Measurements from ENCODE around the gene SLC17A9.
A peak's percentile ranks its signal among the peaks of the same experiment; 100 is the strongest.

The SLC17A9 gene

DNA sequence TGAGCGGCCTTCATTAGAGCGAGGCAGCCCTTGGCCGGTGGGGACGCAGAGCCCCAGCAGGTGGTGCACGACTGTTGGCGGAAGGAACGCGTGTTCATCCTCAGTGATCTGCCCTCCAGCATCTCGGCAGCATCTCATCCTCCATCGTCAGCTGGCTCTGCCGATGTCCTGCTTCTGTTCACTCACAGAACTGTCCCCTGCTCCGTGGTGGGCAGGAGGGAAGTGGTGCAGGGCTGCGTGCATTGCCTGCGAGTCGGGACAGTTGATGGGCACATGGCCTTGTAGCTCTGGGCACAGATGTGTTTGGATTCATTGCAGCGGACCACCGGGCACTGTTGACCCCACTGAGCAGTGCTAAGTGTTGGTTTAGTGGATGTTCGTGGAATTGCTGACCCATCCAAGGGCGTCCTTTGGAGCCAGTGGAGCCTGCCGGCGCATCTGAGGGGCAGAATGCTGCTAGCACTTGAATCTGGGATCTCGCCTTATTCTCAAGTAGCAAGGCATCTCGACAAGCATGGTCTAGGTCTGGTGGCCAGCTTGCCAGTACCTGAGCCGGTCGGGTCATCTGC lies 6.7 kb upstream of the SLC17A9 start:
- no peak overlapping the region for H3K4me3 ChIP-seq (ENCODE audit: low read length)
- no peaks in the 10 kb centered on the region for H3K9me3 ChIP-seq (ENCODE audit: control insufficient read depth, low read length)
- H3K9ac ChIP-seq (ENCODE audit: low read length): no peak overlapping the region
- no peaks in the 10 kb centered on the region for H3K27me3 ChIP-seq (ENCODE audit: control insufficient read depth, insufficient read depth, low read length)
- H3K36me3 ChIP-seq (ENCODE audit: control insufficient read depth, insufficient read depth, low read length): peaks cover 6% of the 10 kb centered on the region
- H3K4me1 ChIP-seq (ENCODE audit: control insufficient read depth, insufficient read depth, low read length): no peaks in the 10 kb centered on the region

GRCh38 chr20:62946918-62947317 lies 5.6 kb upstream of the SLC17A9 start:
- Histone ChIP-seq H3K4me1 (ENCODE audit: control insufficient read depth, insufficient read depth, low read length) (peaks cover 2% of the 10 kb centered on the region), H3K36me3 (ENCODE audit: control insufficient read depth, insufficient read depth, low read length) (peaks cover 6% of the 10 kb centered on the region), H3K4me3 (ENCODE audit: low read length) (no peak overlapping the region), H3K9ac (ENCODE audit: low read length) (no peak overlapping the region), H3K9me3 (ENCODE audit: control insufficient read depth, low read length) (no peaks in the 10 kb centered on the region), H3K27me3 (ENCODE audit: control insufficient read depth, insufficient read depth, low read length) (no peaks in the 10 kb centered on the region)

DNA sequence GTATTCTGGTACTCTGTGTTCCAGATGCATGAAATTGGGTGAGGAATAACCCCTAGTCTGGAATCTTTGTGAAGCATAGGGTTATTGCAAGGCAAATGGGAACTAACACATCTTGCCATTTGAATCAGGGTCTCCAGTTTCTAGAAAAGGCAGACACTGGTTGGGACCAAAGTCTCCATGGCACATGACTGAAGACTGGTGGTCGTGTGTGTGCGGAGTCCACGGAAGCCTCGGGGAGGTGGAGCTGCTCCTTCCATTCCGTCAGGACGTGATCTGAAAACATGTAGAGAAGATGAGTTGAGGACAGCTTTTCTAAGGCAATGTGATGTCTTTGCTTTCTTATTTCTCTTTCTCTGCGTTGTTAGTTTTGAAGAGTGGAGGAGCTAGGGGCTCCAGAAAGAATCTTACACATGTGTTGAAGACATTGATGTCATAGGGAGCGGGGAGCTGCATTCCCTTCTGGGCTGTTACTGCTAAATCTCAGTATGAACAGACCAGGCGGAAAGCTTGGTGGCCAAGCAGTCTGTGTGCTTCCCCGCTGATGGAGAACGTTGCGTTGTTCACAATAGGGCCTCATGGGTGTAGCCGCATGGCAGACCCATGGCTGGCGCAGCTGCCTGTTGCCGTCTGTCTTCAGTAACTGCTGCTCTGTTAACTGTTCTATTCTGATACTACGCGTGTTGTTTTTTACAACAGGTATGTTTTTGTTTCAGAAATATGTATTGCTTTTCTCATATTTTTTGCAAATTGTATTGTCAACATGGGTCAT lies 4.8 kb upstream of the SLC17A9 start:
- Histone ChIP-seq H3K27me3 (ENCODE audit: control insufficient read depth, insufficient read depth, low read length) (no peaks in the 10 kb centered on the region), H3K4me3 (ENCODE audit: low read length) (no peak overlapping the region), H3K9ac (ENCODE audit: low read length) (no peak overlapping the region), H3K36me3 (ENCODE audit: control insufficient read depth, insufficient read depth, low read length) (peaks cover 6% of the 10 kb centered on the region), H3K4me1 (ENCODE audit: control insufficient read depth, insufficient read depth, low read length) (peaks cover 7% of the 10 kb centered on the region), H3K9me3 (ENCODE audit: control insufficient read depth, low read length) (no peaks in the 10 kb centered on the region)

- Histone ChIP-seq H3K4me1 (ENCODE audit: control insufficient read depth, insufficient read depth, low read length) (peaks cover 21% of the 10 kb centered on the region), H3K4me3 (ENCODE audit: low read length) (no peak overlapping the region), H3K27me3 (ENCODE audit: control insufficient read depth, insufficient read depth, low read length) (no peaks in the 10 kb centered on the region), H3K9me3 (ENCODE audit: control insufficient read depth, low read length) (no peaks in the 10 kb centered on the region), H3K9ac (ENCODE audit: low read length) (no peak overlapping the region), H3K36me3 (ENCODE audit: control insufficient read depth, insufficient read depth, low read length) (peaks cover 4% of the 10 kb centered on the region)
Measured at GRCh38 chr20:62949153-62949821, 3.2 kb upstream of the SLC17A9 start.

DNA sequence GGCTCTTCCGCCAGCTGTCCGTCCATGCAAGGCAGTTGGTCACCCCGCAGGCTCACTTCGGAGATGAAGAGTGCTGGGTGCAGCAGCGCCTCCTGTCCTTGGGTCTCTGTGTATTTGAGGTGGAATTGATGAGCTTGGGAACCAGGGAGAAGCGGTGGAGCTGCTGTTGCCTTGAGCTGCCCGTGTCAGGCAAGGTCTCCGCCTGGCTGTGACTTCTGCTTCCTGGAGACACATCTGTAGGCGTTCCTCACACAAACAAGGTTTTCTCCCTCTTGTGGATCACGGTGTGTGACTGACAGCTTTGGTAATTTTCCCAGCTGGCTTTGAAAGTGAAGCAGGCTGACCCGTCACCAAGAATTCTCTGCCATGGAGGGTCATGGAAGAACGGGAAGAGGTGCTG lies 2.5 kb upstream of the SLC17A9 start:
- no peaks in the 10 kb centered on the region for H3K9me3 ChIP-seq (ENCODE audit: control insufficient read depth, low read length)
- H3K4me1 ChIP-seq (ENCODE audit: control insufficient read depth, insufficient read depth, low read length): peaks cover 28% of the 10 kb centered on the region
- H3K9ac ChIP-seq (ENCODE audit: low read length): no peak overlapping the region
- no peaks in the 10 kb centered on the region for H3K36me3 ChIP-seq (ENCODE audit: control insufficient read depth, insufficient read depth, low read length)
- H3K4me3 ChIP-seq (ENCODE audit: low read length): no peak overlapping the region
- no peaks in the 10 kb centered on the region for H3K27me3 ChIP-seq (ENCODE audit: control insufficient read depth, insufficient read depth, low read length)

DNA sequence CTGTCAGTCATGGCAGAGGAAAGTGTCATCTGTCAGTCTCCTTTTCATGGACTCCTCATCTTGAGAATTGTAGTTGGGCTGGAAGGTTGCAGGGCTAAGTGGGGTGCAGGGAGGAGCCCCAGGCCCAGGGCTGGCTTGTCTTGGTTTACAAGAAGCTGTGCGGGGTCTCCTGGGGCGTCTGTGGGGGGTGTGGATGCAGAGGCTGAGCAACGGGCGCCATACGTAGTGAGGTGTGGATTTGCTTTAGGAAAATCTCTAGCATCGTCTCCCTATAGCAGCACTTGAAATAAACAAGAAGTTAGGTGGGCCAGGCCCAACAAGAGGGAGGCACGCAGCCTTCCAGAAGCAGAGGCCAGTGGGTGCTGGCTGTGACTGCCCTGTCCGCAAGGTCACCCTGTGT lies 1.8 kb upstream of the SLC17A9 start:
- H3K4me1 ChIP-seq (ENCODE audit: control insufficient read depth, insufficient read depth, low read length): peaks cover 36% of the 10 kb centered on the region
- no peak overlapping the region for H3K4me3 ChIP-seq (ENCODE audit: low read length)
- no peaks in the 10 kb centered on the region for H3K36me3 ChIP-seq (ENCODE audit: control insufficient read depth, insufficient read depth, low read length)

DNA sequence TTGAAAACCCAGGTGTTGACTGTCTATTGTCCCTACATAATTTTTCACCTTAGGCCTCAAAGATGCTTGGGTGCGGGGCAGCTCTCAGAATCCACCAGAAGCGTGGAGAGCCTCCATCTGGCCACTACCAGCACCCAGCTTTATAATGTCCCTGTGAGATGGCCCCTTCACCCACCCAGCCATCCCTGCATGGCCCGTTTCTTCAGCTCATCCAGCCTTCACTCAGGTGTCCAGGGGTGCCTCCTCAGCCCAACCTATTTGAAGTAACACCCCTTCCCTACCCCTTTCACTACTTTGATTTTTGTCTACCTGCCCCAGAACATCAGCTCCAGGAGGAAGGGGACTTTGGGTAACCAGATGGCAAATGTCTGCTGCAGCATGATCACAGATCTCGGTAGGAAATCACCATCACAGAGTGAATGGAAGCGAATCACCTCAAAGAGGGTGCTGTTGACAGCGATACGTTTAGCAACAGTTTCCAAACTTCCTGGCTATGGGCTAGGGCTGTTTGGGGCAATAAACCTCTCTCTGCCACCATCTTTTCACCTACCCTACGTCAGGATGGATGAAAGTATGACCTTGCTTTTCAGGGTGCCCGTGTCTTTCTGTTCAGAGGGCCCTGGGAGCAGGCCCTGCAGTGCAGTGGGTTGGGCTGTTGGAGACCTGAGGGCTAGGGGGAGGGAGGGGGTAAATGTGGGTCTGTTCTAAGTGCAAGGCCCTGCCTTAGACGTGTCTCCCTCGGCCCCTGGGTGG lies 1.2 kb upstream of the SLC17A9 start:
- Histone ChIP-seq H3K4me3 (ENCODE audit: low read length) (no peak overlapping the region), H3K9me3 (ENCODE audit: control insufficient read depth, low read length) (no peaks in the 10 kb centered on the region), H3K4me1 (ENCODE audit: control insufficient read depth, insufficient read depth, low read length) (peaks cover 41% of the 10 kb centered on the region), H3K27me3 (ENCODE audit: control insufficient read depth, insufficient read depth, low read length) (no peaks in the 10 kb centered on the region), H3K9ac (ENCODE audit: low read length) (no peak overlapping the region), H3K36me3 (ENCODE audit: control insufficient read depth, insufficient read depth, low read length) (no peaks in the 10 kb centered on the region)

More for the DNA sequence above, 1.8 kb upstream of the SLC17A9 start:
- no peaks in the 10 kb centered on the region for H3K27me3 ChIP-seq (ENCODE audit: control insufficient read depth, insufficient read depth, low read length)
- H3K9me3 ChIP-seq (ENCODE audit: control insufficient read depth, low read length): no peaks in the 10 kb centered on the region
- no peak overlapping the region for H3K9ac ChIP-seq (ENCODE audit: low read length)

DNA sequence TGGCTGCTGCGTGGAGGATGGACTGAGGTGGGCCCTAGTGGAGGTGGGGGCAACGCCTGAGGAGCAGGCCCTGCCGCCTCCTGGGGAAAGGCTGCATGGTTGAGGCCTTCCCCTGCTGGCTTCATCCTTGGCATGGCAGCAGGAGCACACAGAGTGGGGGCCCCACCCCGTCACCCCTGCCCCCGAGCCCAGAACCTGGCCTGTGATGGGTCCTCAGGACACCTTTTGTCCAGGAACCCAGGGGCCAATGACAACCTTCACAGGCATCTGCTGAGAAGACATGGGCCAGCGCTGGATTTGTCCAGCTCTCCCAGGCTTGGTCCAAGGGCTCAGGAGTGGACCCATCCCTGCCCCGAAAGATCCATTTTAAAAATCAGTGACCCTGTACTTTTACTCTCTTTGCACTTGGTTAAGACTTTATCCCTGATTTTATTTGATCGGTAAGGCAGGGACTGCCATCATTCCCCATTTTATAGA lies 575 bp upstream of the SLC17A9 start:
- Histone ChIP-seq H3K9ac (ENCODE audit: low read length) (peak overlapping the region; percentile 60), H3K4me3 (ENCODE audit: low read length) (peak overlapping the region; percentile 32), H3K36me3 (ENCODE audit: control insufficient read depth, insufficient read depth, low read length) (no peaks in the 10 kb centered on the region), H3K27me3 (ENCODE audit: control insufficient read depth, insufficient read depth, low read length) (no peaks in the 10 kb centered on the region), H3K4me1 (ENCODE audit: control insufficient read depth, insufficient read depth, low read length) (peaks cover 46% of the 10 kb centered on the region), H3K9me3 (ENCODE audit: control insufficient read depth, low read length) (no peaks in the 10 kb centered on the region)

- H3K4me3 ChIP-seq (ENCODE audit: low read length): peak overlapping the region; percentile 26
- H3K4me1 ChIP-seq (ENCODE audit: control insufficient read depth, insufficient read depth, low read length): peaks cover 46% of the 10 kb centered on the region
- no peaks in the 10 kb centered on the region for H3K27me3 ChIP-seq (ENCODE audit: control insufficient read depth, insufficient read depth, low read length)
- peak overlapping the region; percentile 82 for H3K9ac ChIP-seq (ENCODE audit: low read length)
- peaks cover 8% of the 10 kb centered on the region for H3K36me3 ChIP-seq (ENCODE audit: control insufficient read depth, insufficient read depth, low read length)
- no peaks in the 10 kb centered on the region for H3K9me3 ChIP-seq (ENCODE audit: control insufficient read depth, low read length)
Measured at GRCh38 chr20:62952968-62953838, 694 bp downstream of the SLC17A9 start.

DNA sequence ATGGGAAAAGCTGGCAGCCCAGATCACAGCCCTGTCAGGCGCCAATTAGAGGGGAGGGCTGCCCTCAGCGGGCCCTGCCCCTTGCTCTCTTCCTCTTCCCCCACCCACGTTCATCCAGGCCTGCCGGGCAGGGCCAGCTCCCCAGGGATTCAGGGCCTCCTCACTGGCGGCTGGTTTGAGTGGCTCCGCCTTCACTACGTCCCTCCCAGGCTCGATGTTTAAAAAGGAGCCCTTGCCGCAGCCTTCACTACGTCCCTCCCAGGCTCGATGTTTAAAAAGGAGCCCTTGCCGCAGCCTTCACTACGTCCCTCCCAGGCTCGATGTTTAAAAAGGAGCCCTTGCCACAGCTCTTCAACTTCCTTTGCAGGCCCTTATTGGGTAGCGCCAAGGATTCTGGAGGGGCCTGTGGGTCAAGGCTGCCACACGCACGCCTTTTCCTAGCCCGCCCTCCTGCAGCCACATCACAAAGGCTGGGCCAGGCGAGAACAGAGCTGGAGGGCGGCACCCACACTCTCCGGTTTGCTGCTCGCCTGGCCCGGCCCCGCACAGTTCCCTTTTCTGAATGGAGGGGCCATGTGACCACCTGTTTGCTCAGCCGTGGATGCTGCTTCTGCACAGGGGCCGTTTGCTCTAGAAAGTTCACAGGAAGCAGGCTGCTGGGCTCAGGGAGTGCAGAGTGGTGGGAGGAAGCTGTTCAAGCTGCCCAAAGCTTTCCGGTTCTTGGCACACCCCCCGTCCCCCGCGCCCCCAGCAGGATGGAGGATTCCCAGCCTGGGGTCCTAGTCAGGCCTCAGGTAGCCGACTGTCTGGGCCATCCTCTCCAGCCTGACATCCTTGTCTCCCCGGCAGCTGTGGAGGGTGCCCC lies 1.6 kb downstream of the SLC17A9 start:
- Histone ChIP-seq H3K9me3 (ENCODE audit: control insufficient read depth, low read length) (no peaks in the 10 kb centered on the region), H3K27me3 (ENCODE audit: control insufficient read depth, insufficient read depth, low read length) (no peaks in the 10 kb centered on the region), H3K36me3 (ENCODE audit: control insufficient read depth, insufficient read depth, low read length) (peaks cover 8% of the 10 kb centered on the region), H3K4me1 (ENCODE audit: control insufficient read depth, insufficient read depth, low read length) (peaks cover 46% of the 10 kb centered on the region), H3K9ac (ENCODE audit: low read length) (peak overlapping the region; percentile 82), H3K4me3 (ENCODE audit: low read length) (peak overlapping the region; percentile 26)
